ENCODE results near the gene AK4.

The AK4 gene

DNA sequence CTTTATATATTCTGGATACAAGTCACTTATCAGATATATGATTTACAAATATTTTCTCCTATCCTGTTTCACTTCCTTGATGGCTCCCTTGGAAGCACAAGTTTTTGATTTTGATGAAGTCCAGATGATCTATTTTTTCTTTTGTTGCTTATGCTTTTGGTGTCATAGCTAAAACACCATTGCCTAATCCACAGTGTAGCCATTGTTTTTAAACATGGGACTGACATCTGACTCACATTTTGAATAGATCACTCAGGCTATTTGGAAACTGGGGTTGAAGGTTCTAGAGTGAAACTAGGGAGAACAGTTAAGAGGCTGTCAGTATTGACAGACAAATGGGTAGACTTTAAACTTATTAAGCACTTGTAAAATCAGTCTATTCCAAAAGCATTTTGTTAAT is 16.6 kb downstream of the AK4 start:
- no peak for ATAC-seq
- Mint-ChIP-seq H3K27ac (no peak overlapping the region), H3K36me3 (no peaks in the 10 kb centered on the region), H3K9me3 (peaks cover 4% of the 10 kb centered on the region), H3K4me3 (no peak overlapping the region), H3K27me3 (peaks cover 9% of the 10 kb centered on the region), H3K4me1 (peaks cover 7% of the 10 kb centered on the region)

DNA sequence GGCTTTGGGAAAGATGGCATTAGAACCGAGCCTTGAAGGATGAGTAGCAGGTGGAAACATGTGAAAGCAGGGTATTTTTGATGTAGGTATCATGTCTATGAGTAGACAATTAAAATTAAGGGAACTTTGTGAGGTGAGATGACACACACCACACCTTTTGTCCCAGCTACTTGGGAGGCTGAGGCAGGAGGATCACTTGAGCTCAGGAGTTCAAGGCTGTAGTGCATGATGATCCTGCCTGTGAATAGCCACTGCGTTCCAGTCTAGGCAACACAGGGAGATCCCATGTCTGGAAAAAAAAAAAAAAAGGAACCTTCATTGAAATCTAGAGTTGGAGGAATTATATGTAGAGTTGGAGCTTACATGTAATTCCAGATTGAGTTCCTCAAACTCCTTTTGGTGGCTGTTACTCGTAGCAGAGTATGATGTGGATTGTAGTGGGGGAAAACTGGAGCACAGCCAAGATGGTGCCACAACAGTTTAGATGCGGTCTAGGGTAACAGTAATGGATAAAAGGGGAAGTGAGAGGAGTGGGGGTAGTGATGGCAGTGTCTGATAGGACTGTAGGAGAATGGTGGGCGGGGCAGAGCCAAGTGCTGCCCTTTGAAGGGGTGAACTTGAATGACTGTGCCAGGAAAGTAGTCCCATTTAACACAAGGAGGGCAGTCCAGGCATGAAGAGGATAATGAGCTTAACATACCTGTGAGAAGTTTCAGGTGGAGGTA is 17.4 kb downstream of the AK4 start:
- Mint-ChIP-seq H3K4me1 (peaks cover 7% of the 10 kb centered on the region), H3K4me3 (no peak overlapping the region), H3K27ac (no peak overlapping the region), H3K9me3 (peaks cover 4% of the 10 kb centered on the region), H3K27me3 (peaks cover 9% of the 10 kb centered on the region), H3K36me3 (no peaks in the 10 kb centered on the region)
- ATAC-seq: peak; percentile 64

DNA sequence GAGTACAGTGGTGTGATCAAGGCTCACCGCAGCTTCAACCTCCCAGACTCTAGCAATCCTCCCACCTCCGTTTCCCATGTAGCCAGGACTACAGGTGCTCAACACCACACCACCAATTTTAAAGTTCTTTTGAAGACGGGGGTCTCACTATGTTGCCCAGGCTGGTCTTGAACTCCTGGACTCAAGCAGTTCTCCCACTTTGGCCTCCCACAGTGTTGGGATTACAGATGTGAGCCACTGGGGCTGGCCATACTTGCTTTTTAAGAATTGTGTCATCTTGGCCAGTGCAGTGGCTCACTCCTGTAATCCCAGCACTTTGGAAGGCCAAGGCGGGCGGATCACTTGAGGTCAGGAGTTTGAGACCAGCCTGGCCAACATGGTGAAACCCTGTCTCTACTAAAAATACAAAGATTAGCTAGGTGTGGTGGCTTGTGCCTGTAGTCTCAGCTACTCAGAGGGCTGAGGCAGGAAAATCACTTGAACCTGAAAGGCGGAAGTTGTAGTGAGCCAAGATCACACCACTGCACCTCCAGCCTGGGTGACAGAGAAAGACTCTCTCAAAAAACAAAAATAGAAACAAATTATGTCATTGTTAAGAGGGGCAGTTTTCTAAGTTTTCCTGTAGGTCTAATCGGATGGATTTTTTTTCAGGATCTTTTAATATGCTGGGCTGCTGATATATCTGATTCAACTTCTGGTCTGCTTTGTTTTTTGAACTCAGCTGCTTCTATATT is 18.7 kb downstream of the AK4 start:
- Mint-ChIP-seq H3K9me3 (peaks cover 4% of the 10 kb centered on the region), H3K27me3 (peaks cover 7% of the 10 kb centered on the region), H3K4me3 (no peak overlapping the region), H3K4me1 (peaks cover 7% of the 10 kb centered on the region), H3K36me3 (no peaks in the 10 kb centered on the region), H3K27ac (no peak overlapping the region)
- no peak for ATAC-seq

DNA sequence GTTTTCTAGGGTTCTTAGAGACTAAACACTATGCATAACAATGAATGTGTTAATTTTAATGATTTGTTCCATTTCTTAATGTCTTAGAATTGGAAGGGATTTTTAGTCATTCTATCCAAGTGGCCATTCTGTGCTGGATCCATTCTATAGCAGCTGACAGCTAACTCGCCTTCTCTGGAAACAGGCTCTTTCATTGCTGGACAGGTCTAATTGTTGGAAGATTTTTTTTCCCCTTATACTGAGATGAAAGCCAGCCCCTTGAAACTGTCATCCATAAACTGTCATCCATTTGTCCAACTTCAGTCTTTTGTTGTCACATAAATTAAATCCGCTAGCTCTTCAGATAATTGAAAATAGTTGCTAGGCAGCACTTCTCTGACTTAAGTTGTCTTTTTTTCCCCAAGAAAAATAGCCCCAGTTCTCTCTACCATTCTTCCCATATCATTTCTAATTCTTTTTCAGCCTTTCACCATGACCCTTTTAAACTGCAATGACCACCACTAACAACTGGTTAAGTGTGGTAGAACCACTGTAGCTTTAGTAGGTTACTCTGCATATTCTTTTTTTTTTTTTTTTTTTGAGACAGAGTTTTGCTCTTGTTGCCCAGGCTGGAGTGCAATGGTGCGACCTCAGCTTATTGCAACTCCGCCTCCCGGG is 19.7 kb downstream of the AK4 start:
- Mint-ChIP-seq H3K9me3 (peaks cover 4% of the 10 kb centered on the region), H3K27ac (no peak overlapping the region), H3K4me3 (no peak overlapping the region), H3K27me3 (no peaks in the 10 kb centered on the region), H3K36me3 (no peaks in the 10 kb centered on the region), H3K4me1 (peaks cover 7% of the 10 kb centered on the region)
- ATAC-seq: no peak

DNA sequence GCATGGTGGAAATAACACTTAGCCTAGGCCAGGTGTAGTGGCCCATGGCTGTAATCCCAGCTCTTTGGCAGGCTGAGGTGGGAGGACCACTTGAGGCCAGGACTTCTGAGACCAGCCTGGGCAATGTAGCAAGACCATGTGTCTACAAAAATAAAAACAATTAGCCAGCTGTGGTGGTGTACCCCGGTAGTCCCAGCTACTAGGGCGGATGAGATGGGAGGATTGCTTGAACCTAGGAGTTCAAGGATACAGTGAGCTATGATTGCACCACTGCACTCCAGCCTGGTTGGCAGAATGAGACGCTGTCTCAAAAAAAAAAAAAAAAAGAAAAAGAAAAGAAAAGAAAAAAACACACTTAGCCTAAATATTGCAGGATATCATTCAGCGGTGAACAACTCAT is 20.9 kb downstream of the AK4 start:
- H3K4me1 Mint-ChIP-seq: peaks cover 7% of the 10 kb centered on the region
- H3K27ac Mint-ChIP-seq: no peak overlapping the region
- no peak for ATAC-seq
- H3K9me3 Mint-ChIP-seq: peaks cover 4% of the 10 kb centered on the region
- no peak overlapping the region for H3K4me3 Mint-ChIP-seq
- no peaks in the 10 kb centered on the region for H3K36me3 Mint-ChIP-seq
- no peaks in the 10 kb centered on the region for H3K27me3 Mint-ChIP-seq

DNA sequence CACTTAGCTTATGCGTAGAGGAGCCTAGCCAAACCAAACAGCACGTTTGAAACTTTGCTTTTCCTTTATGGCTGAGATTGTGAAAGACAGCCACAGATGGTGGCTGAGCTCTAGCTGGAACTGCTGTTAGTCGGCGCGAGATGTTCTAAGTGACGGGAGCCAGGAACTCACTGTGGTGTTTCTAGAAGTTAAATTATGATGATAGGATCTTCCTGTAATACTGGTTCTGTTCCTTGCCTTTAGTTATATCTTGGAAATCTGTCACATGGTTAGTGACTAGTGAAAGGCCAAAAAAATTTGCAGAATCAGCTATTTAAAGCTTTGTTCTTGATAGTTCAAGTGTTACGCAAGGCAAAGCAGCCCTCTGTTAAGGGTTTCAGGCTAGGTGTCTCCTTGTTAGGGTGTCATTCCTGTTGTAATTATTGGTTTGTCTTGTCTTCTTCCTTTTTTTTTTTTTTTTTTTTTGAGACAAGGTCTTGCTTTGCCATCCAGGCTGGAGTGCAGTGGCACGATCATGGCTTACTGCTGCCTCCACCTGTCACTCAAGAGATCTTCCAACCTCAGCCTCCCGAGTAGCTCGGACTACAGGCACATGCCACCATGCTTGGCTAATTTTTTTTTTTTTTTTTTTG is 22.6 kb downstream of the AK4 start:
- no peak overlapping the region for H3K27ac Mint-ChIP-seq
- H3K4me1 Mint-ChIP-seq: peaks cover 3% of the 10 kb centered on the region
- no peak for ATAC-seq
- no peaks in the 10 kb centered on the region for H3K36me3 Mint-ChIP-seq
- no peak overlapping the region for H3K4me3 Mint-ChIP-seq
- peaks cover 2% of the 10 kb centered on the region for H3K9me3 Mint-ChIP-seq
- no peaks in the 10 kb centered on the region for H3K27me3 Mint-ChIP-seq

DNA sequence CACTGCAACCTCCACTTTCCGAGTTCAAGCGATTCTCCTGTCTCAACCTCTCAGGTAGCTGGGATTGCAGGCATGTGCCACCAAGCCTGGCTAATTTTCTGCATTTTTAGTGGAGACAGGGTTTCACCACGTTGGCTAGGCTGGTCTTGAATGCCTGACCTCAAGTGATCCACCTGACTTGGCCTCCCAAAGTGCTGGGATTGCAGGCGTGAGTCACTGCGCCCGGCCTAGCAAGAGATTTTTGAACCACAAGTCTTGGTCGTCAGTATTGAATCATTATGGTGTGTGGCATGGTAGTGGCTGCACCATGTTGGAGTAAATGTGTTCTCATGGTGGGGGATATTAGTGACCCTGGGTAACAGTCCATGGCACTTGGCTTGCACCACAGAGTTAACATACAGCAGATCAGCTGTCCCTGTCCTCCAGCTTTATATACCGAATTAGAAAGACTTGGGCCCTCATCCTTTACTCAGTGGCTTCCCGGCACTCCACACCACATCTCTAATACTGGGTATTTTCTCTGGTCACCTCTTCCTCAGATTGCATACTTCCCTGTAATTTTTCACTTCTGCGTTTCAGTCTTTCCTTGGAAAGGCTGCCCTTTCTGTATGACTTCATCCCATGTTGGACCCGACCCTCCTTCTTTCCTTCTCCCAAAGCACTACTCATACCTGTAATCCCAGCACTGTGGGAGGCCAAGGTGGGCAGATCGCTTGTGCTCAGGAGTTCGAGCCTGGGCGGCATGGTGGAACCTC is 25.1 kb downstream of the AK4 start:
- Mint-ChIP-seq H3K36me3 (no peaks in the 10 kb centered on the region), H3K27me3 (no peaks in the 10 kb centered on the region), H3K4me1 (no peaks in the 10 kb centered on the region), H3K27ac (no peak overlapping the region), H3K9me3 (no peaks in the 10 kb centered on the region), H3K4me3 (no peak overlapping the region)
- ATAC-seq: no peak

DNA sequence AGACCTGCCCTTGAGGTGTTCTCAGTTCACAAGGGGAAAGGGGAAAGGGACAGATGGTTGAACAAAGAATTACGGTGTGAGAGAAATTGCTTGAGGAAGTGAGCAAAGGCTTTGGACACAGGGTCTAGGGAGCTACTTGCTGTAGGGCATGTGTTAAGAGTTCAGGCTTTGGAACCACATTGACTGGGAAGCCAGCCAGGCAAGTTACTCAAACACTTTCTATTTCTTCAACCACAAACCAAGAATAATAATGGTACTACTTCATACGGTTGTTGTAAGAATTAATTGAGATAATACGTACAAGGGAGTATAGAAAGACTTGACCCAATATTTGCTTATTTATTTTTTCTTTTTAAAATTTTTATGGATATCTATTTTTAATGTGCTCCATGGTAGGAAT is 26.6 kb downstream of the AK4 start:
- Mint-ChIP-seq H3K9me3 (no peaks in the 10 kb centered on the region), H3K4me1 (no peaks in the 10 kb centered on the region), H3K4me3 (no peak overlapping the region), H3K27me3 (no peaks in the 10 kb centered on the region), H3K27ac (no peak overlapping the region), H3K36me3 (no peaks in the 10 kb centered on the region)
- ATAC-seq: no peak

DNA sequence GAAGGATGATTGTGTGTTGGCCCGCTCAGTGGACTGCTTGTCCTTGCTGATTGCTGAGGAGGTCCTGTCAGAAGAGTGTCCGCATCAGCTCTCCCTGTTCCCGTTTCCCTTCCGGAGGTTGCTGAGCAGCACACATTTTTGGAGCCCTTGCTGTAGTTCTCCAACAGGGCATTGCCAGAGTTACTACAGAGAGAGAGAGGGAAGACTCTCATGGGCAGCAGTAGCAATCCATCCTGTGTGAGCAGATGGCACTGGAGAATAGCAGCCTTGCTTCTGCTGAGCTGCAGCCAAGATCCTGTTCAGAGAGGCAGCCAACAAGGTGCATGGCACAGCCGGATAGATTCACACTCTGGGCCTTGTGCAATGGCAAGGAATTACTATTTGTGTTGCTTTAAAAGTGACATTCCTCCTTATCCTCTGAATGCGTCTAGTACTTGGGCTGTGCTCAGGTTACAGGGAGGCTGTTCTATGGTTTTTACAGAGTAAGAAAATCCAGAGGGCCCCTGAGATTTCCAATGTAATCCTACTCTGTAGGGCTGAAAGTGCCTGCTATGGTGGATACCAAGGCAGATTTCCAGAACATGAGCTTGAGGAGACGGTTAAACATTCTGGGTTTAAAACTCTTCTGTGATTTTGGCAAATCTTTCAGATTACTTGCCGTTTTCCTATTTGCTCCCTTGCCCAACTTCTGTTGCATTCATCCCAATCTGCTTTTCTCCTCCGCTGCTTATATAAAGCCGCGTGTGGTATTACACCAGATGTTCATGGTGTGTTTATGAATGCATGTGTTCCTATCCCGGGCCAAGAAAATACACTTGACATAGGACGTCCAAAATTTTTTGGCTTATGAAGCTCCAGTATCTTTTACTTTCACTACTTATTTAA is 27.4 kb downstream of the AK4 start:
- no peaks in the 10 kb centered on the region for H3K4me1 Mint-ChIP-seq
- H3K9me3 Mint-ChIP-seq: no peaks in the 10 kb centered on the region
- no peaks in the 10 kb centered on the region for H3K36me3 Mint-ChIP-seq
- no peak for ATAC-seq
- H3K4me3 Mint-ChIP-seq: no peak overlapping the region
- H3K27me3 Mint-ChIP-seq: no peaks in the 10 kb centered on the region
- no peak overlapping the region for H3K27ac Mint-ChIP-seq

DNA sequence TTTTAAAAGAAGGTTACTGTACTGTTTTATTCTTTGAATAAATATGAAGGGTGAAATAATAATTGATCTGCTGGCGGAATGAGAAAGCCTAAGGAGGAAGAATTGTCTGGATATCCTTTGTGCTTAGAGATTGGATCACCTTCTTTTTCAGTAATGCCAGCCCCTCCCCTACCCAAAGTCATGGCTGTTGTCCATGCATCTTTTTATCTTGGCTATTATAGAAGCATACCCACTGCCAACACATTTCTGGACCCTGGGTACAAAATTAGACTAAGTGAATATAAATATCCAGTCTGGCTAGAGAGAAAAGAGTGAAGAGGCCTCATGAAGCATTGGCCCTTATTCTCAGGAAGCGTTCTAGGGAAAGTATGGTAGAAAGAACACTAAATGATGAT is 28.1 kb downstream of the AK4 start:
- Mint-ChIP-seq H3K36me3 (no peaks in the 10 kb centered on the region), H3K27ac (no peak overlapping the region), H3K4me1 (no peaks in the 10 kb centered on the region), H3K9me3 (no peaks in the 10 kb centered on the region), H3K27me3 (no peaks in the 10 kb centered on the region), H3K4me3 (no peak overlapping the region)
- ATAC-seq: no peak

DNA sequence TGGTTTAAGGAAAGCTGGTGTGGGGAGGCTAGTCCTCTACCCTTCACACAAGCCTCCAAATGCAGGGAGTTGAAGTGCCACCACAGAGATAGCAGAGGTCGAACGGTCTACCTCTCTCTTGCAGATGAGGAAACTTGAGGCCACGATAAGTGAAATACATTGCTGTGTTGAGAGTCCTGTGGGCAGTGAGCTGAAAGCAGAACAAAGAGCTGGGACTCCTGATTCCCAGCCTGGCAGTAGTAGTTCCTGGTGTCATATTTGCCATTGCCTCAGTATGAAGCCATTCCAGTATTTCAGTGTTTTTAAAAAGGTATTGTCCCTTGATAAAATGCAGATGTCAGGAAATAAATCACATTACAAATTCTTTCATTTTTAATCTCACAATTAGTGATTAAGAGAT is 28.6 kb downstream of the AK4 start:
- no peaks in the 10 kb centered on the region for H3K27me3 Mint-ChIP-seq
- ATAC-seq: no peak
- H3K36me3 Mint-ChIP-seq: no peaks in the 10 kb centered on the region
- H3K9me3 Mint-ChIP-seq: no peaks in the 10 kb centered on the region
- no peak overlapping the region for H3K4me3 Mint-ChIP-seq
- H3K27ac Mint-ChIP-seq: no peak overlapping the region
- no peaks in the 10 kb centered on the region for H3K4me1 Mint-ChIP-seq

DNA sequence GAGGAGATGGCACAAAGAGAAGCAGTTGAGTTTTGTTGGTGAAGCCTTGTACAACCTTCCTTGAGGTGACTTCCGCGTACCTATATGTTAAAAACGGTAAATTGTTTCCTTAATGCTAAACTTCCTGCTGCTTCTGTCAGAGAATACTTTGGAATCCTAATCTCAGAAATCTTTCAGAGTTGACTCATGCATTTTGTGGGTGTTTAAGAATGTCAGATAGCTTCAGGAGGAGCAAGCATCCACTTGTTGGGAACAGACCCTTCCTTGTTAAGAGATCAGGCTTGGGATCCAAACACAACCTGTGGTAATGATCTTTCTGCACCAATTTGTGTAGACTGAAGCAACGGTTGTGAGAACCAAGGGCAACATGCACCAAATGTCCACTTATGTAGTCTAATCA is 29.5 kb downstream of the AK4 start:
- Mint-ChIP-seq H3K27ac (no peak overlapping the region), H3K9me3 (no peaks in the 10 kb centered on the region), H3K4me1 (no peaks in the 10 kb centered on the region), H3K36me3 (no peaks in the 10 kb centered on the region), H3K4me3 (no peak overlapping the region), H3K27me3 (no peaks in the 10 kb centered on the region)
- no peak for ATAC-seq

DNA sequence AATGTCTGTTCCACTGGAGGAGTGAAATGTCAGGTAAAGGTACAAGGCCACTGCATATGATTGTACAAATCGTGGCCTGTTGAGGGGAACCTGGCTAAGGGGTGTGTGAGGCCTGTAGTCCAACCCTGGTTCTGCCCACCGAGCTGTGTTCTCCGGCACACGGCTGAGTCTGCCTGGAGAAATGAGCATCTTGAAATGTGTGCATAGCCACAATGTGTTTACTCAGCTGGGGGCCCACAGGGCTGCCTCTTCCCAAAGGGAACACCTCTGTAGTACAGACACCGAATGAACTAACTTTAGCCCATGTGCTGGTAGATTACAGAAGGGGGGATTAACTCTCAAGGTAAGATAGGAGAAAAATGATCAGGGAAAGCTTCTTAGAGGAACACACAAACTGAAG is 30.2 kb downstream of the AK4 start:
- no peaks in the 10 kb centered on the region for H3K9me3 Mint-ChIP-seq
- H3K4me1 Mint-ChIP-seq: no peaks in the 10 kb centered on the region
- no peak overlapping the region for H3K27ac Mint-ChIP-seq
- no peak for ATAC-seq
- no peak overlapping the region for H3K4me3 Mint-ChIP-seq
- H3K27me3 Mint-ChIP-seq: no peaks in the 10 kb centered on the region
- no peaks in the 10 kb centered on the region for H3K36me3 Mint-ChIP-seq

DNA sequence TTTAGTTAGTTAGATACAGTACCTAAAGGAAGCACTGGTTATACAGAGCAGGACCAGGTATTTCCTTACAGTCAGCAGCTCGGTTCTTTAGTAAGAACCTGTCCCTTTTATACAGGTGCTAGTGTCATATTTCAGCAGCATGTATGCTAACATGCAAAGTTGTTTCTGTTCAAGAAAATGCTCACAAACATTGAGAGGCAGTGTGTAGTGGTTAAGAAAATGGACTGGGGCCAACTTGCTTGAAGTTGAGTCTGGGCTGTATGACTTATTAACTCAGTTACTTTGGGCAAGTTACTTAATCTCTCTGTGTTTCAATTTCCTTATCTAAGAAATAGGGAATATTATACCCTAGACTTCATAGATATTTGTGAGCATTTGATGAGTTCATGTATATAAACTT is 31.1 kb downstream of the AK4 start:
- ATAC-seq: no peak

More for the DNA sequence above, 31.1 kb downstream of the AK4 start:
- Mint-ChIP-seq H3K4me1 (no peaks in the 10 kb centered on the region), H3K27ac (no peak overlapping the region), H3K36me3 (no peaks in the 10 kb centered on the region), H3K27me3 (no peaks in the 10 kb centered on the region), H3K9me3 (no peaks in the 10 kb centered on the region), H3K4me3 (no peak overlapping the region)

Measured in stimulated activated memory B cell treated with anti-CD40 and anti-IgM and Interleukin-4, amounts not matched to agents 10 μg/mL and 1 μg/mL and 100 μg/mL, for 72 hours (primary cell).